ENCODE results near the gene SEC63. TPM values are rescaled to one million over a fixed set of nuclear protein-coding genes. Genes with fewer than 3 reads are reported as not detected.
"Not testable (repeated sequence)": the region's sequence is repeated elsewhere in the genome, so short reads cannot be mapped to it uniquely, and the experiment has no call there.

SEC63 gene
- total RNA-seq (2012; rRNA removed) = 15.9 and 16.2 TPM in 2 replicates

- Histone ChIP-seq H3K27me3 (ENCODE audit: control insufficient read depth, insufficient read depth, low read length) (no peaks in the 10 kb centered on the region), H3K4me2 (ENCODE audit: low read length) (peak within 1 kb of the TSS; percentile 96), H3K4me3 (ENCODE audit: low read length) (peak within 1 kb of the TSS; percentile 79), H3K36me3 (ENCODE audit: insufficient read depth, low read length) (peaks cover 3% of the 10 kb centered on the region), H3K9ac (ENCODE audit: low read depth, low read length) (peak within 1 kb of the TSS; percentile 91), H3K9me3 (replicated peaks; ENCODE audit: low read length) (no peaks in the 10 kb centered on the region), H3K4me1 (ENCODE audit: control insufficient read depth, insufficient read depth, low read length) (peaks cover 11% of the 10 kb centered on the region)
Measured at GRCh38 chr6:107957909-107958688, at the start of gene SEC63. Gene SEC63 (minus strand): TSS chr6:107958208. CDS start chr6:107958009, 199 bp downstream.

- H3K4me2 ChIP-seq (ENCODE audit: low read length) = no peak overlapping the region
- no peak overlapping the region for H3K4me3 ChIP-seq (ENCODE audit: low read length)
- peaks cover 3% of the 10 kb centered on the region for H3K27me3 ChIP-seq (ENCODE audit: control insufficient read depth, insufficient read depth, low read length)
- H3K9ac ChIP-seq (ENCODE audit: low read depth, low read length) = no peak overlapping the region
- H3K9me3 ChIP-seq (replicated peaks; ENCODE audit: low read length) = no peaks in the 10 kb centered on the region
- H3K4me1 ChIP-seq (ENCODE audit: control insufficient read depth, insufficient read depth, low read length) = peaks cover 13% of the 10 kb centered on the region
- H3K36me3 ChIP-seq (ENCODE audit: insufficient read depth, low read length) = no peaks in the 10 kb centered on the region
Measured at GRCh38 chr6:108005961-108006360, 48.0 kb upstream of the SEC63 start.

- H3K36me3 ChIP-seq (ENCODE audit: insufficient read depth, low read length) = no peaks in the 10 kb centered on the region
- peaks cover 13% of the 10 kb centered on the region for H3K4me1 ChIP-seq (ENCODE audit: control insufficient read depth, insufficient read depth, low read length)
- no peaks in the 10 kb centered on the region for H3K9me3 ChIP-seq (replicated peaks; ENCODE audit: low read length)
- H3K4me2 ChIP-seq (ENCODE audit: low read length) = no peak overlapping the region
- H3K9ac ChIP-seq (ENCODE audit: low read depth, low read length) = no peak overlapping the region
- H3K4me3 ChIP-seq (ENCODE audit: low read length) = no peak overlapping the region
- H3K27me3 ChIP-seq (ENCODE audit: control insufficient read depth, insufficient read depth, low read length) = peaks cover 3% of the 10 kb centered on the region
Measured at GRCh38 chr6:108004861-108005260, 46.9 kb upstream of the SEC63 start.

GRCh38 chr6:108002365-108003221, 44.6 kb upstream of the SEC63 start:
- H3K9ac ChIP-seq (ENCODE audit: low read depth, low read length) = no peak overlapping the region
- H3K4me3 ChIP-seq (ENCODE audit: low read length) = peak overlapping the region; percentile 31
- H3K4me2 ChIP-seq (ENCODE audit: low read length) = peak overlapping the region; percentile 25
- H3K36me3 ChIP-seq (ENCODE audit: insufficient read depth, low read length) = no peaks in the 10 kb centered on the region
- H3K9me3 ChIP-seq (replicated peaks; ENCODE audit: low read length) = no peaks in the 10 kb centered on the region
- peaks cover 13% of the 10 kb centered on the region for H3K4me1 ChIP-seq (ENCODE audit: control insufficient read depth, insufficient read depth, low read length)
- peaks cover 3% of the 10 kb centered on the region for H3K27me3 ChIP-seq (ENCODE audit: control insufficient read depth, insufficient read depth, low read length)

GRCh38 chr6:108001696-108002231, 43.8 kb upstream of the SEC63 start:
- H3K9ac ChIP-seq (ENCODE audit: low read depth, low read length) = no peak overlapping the region
- no peak overlapping the region for H3K4me3 ChIP-seq (ENCODE audit: low read length)
- H3K4me1 ChIP-seq (ENCODE audit: control insufficient read depth, insufficient read depth, low read length) = peaks cover 13% of the 10 kb centered on the region
- no peak overlapping the region for H3K4me2 ChIP-seq (ENCODE audit: low read length)
- no peaks in the 10 kb centered on the region for H3K36me3 ChIP-seq (ENCODE audit: insufficient read depth, low read length)
- peaks cover 3% of the 10 kb centered on the region for H3K27me3 ChIP-seq (ENCODE audit: control insufficient read depth, insufficient read depth, low read length)
- H3K9me3 ChIP-seq (replicated peaks; ENCODE audit: low read length) = no peaks in the 10 kb centered on the region

GRCh38 chr6:108000259-108000658, 42.3 kb upstream of the SEC63 start:
- H3K4me2 ChIP-seq (ENCODE audit: low read length); H3K9ac ChIP-seq (ENCODE audit: low read depth, low read length): not testable (repeated sequence)

GRCh38 chr6:107999341-107999740, 41.3 kb upstream of the SEC63 start:
- Histone ChIP-seq H3K9me3 (replicated peaks; ENCODE audit: low read length) (no peaks in the 10 kb centered on the region), H3K4me3 (ENCODE audit: low read length) (no peak overlapping the region), H3K4me1 (ENCODE audit: control insufficient read depth, insufficient read depth, low read length) (peaks cover 13% of the 10 kb centered on the region), H3K4me2 (ENCODE audit: low read length) (no peak overlapping the region), H3K9ac (ENCODE audit: low read depth, low read length) (no peak overlapping the region), H3K36me3 (ENCODE audit: insufficient read depth, low read length) (no peaks in the 10 kb centered on the region), H3K27me3 (ENCODE audit: control insufficient read depth, insufficient read depth, low read length) (peaks cover 3% of the 10 kb centered on the region)

More at GRCh38 chr6:108000259-108000658, 42.3 kb upstream of the SEC63 start:
- not testable (repeated sequence) for H3K36me3 ChIP-seq (ENCODE audit: insufficient read depth, low read length); H3K27me3 ChIP-seq (ENCODE audit: control insufficient read depth, insufficient read depth, low read length); H3K9me3 ChIP-seq (replicated peaks; ENCODE audit: low read length); H3K4me3 ChIP-seq (ENCODE audit: low read length)
- H3K4me1 ChIP-seq (ENCODE audit: control insufficient read depth, insufficient read depth, low read length) = peaks cover 13% of the 10 kb centered on the region

GRCh38 chr6:107991772-107992550, 34.0 kb upstream of the SEC63 start:
- Histone ChIP-seq H3K36me3 (ENCODE audit: insufficient read depth, low read length) (no peaks in the 10 kb centered on the region), H3K4me3 (ENCODE audit: low read length) (no peak overlapping the region), H3K4me1 (ENCODE audit: control insufficient read depth, insufficient read depth, low read length) (no peaks in the 10 kb centered on the region), H3K9ac (ENCODE audit: low read depth, low read length) (no peak overlapping the region), H3K4me2 (ENCODE audit: low read length) (no peak overlapping the region), H3K27me3 (ENCODE audit: control insufficient read depth, insufficient read depth, low read length) (peaks cover 13% of the 10 kb centered on the region), H3K9me3 (replicated peaks; ENCODE audit: low read length) (no peaks in the 10 kb centered on the region)

- Histone ChIP-seq H3K4me3 (ENCODE audit: low read length) (no peak overlapping the region), H3K27me3 (ENCODE audit: control insufficient read depth, insufficient read depth, low read length) (peaks cover 13% of the 10 kb centered on the region), H3K9ac (ENCODE audit: low read depth, low read length) (no peak overlapping the region), H3K4me2 (ENCODE audit: low read length) (no peak overlapping the region), H3K4me1 (ENCODE audit: control insufficient read depth, insufficient read depth, low read length) (no peaks in the 10 kb centered on the region), H3K9me3 (replicated peaks; ENCODE audit: low read length) (no peaks in the 10 kb centered on the region), H3K36me3 (ENCODE audit: insufficient read depth, low read length) (no peaks in the 10 kb centered on the region)
Measured at GRCh38 chr6:107991061-107991460, 33.1 kb upstream of the SEC63 start.

GRCh38 chr6:107990587-107990986, 32.6 kb upstream of the SEC63 start:
- not testable (repeated sequence) for H3K9me3 ChIP-seq (replicated peaks; ENCODE audit: low read length); H3K4me3 ChIP-seq (ENCODE audit: low read length); H3K4me2 ChIP-seq (ENCODE audit: low read length); H3K9ac ChIP-seq (ENCODE audit: low read depth, low read length); H3K4me1 ChIP-seq (ENCODE audit: control insufficient read depth, insufficient read depth, low read length); H3K36me3 ChIP-seq (ENCODE audit: insufficient read depth, low read length)
- H3K27me3 ChIP-seq (ENCODE audit: control insufficient read depth, insufficient read depth, low read length) = peaks cover 14% of the 10 kb centered on the region

All from skeletal muscle satellite cell (primary cell).